NCI-H2029 (cell line): ENCODE measurements around the gene ARL9.

ENCODE experiments used
- DNase-seq: peaks from one replicate; lab custom pipeline; 2025; lab: John Stamatoyannopoulos, UW

ARL9 gene

DNA sequence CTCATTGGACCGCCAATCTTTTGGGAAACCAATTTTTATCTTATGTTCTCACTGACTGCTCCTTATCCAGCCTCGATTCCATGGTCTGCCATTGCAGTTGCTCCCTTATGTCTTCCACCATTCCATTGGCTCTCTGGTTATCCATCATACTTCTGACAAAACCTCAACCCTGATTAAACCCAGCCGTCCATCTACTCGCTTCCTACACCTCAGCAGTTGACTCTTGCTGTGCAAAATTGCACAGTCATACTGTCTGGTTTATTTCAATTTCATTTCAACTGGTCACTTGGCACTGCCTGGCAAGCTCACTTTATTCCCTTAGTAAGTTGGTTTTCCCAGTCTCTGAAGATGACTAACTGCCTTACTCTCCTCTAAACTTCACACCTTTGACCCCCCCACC, 26.2 kb downstream of the ARL9 start:
- no peak for DNase-seq

GRCh38 chr4:56532239-56532638, 26.6 kb downstream of the ARL9 start:
- no peak for DNase-seq

DNA sequence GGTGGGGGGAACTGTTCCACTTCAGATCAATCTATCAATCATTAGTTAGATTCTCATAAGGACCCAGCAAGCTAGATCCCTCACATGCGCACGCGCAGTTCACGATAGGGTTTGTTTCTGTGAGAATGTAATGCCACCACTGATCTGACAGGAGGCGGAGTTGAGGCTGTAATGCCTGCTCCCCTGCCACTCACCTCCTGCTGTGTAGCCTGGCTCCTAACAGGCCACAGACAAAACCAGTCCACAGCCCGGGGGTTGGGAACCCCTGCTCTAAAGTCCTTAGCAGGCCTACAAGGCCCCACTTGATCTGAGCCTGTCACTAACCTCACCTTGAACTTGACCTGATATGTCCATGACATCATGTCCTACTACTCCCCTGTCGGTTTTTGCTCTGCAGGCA, 30.3 kb downstream of the ARL9 start:
- no peak for DNase-seq

- no peak for DNase-seq
Observed at GRCh38 chr4:56537147-56537546, 31.6 kb downstream of the ARL9 start.

GRCh38 chr4:56540826-56541225, 35.2 kb downstream of the ARL9 start:
- no peak for DNase-seq

DNA sequence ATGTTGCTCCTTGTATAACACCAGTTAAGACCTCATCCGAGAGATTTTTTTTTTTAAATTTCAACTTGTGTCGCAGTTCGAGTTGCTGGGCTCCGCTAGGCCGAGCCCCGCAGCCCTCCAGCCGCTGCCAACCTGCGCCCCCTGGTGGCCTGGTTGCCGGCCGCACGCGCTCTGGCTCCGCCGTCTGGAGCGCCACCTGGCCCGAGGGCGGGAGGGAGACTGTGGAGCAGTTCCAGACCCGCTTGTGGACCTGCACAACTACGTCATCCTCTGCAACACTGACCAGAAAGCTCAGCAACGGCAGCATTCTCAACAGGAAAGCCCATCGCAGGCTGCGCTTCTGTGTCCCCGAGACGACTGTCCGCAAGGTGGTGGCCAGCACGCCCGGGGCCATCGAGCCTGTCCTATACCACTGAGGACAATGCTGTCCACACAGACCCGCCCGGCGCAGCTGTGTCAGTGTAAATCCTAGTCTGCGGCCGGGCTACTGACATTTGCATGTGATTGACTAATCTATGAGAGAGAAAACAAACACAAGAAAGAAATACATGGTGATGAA, 39.1 kb downstream of the ARL9 start:
- peak; percentile 66 for DNase-seq

- DNase-seq, result no peak
Observed at GRCh38 chr4:56550642-56551041, 45.1 kb downstream of the ARL9 start.

GRCh38 chr4:56551516-56551915, 45.9 kb downstream of the ARL9 start:
- no peak for DNase-seq

DNA sequence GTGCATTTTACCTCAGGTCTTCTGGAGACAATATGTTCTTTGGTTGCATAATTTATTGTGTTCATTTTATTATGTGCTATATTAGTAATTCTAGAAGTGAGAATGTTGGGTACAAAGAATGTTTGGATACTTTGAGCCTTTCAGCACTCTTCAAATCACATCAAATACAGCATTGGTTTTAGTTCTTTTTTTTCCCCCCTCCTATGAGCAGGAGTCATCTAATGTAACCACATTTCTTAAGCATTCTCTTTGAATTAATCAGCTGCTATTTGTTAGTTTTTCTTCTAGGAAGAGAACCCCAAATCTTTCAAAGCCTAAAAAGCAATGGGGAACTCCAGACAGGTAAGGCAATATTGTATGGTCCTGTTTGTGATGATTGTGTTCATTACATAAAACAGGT, 46.7 kb downstream of the ARL9 start:
- no peak for DNase-seq

DNA sequence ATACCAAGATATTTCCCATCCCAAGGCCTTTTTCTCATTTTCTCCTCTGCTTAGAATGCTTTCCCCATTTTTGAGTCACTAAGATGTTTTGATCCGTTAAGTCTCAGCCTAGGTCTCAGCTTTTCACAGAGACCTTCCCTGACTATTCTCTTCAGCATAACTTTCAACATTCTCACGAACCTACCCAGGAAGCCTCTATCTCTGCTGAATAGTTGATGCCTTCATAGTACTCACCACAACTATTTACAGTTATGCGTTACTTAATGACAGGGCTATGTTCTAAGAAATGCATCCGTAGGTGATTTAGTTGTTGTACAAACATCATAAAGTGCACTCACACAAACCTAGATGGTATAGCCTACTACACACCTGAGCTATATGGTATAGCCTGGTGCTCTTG, 64.5 kb downstream of the ARL9 start:
- DNase-seq, result no peak
